IMR-90 (cell line): ENCODE data around the gene SLC38A3. TPM values are rescaled to one million over a fixed set of nuclear protein-coding genes. Genes with fewer than 3 reads are reported as not detected.

Experiments used
- ATAC-seq: fragments of 200-7000 bp; cut with Tn5 transposase; 2 replicates; pipeline ENCODE4 v1.9.1; 2020; ENCODE audit warnings: low read depth, mild to moderate bottlenecking, moderate library complexity
- BruUV-seq: library from RNA; stranded (reverse); fragments of 400-500 nt; replicated peaks from 2 replicates; lab custom pipeline; 2021; lab: Mats Ljungman, UMichigan
- CTCF ChIA-PET: fragments of 300-600 bp; formaldehyde crosslinking; extraction: SDS; loops from one replicate; lab custom pipeline; 2021; ENCODE audit warnings: antibody characterized with exemption; lab: Yijun Ruan, JAX
- POLR2A ChIA-PET: fragments of 300-600 bp; sonication (Branson Sonifier 250); formaldehyde crosslinking; loops from one replicate; lab custom pipeline; 2022; ENCODE audit warnings: antibody characterized with exemption; ENCODE audit not compliant: unreplicated experiment; lab: Charles Lee
- DNase-seq: peaks from one replicate; pipeline ENCODE4 v3.0.0; 2013
- H2AFZ ChIP-seq: replicated peaks from 2 replicates; pipeline ENCODE3; 2013; ENCODE audit warnings: low read length, mild to moderate bottlenecking; ENCODE audit not compliant: poor library complexity
- H2AK5ac ChIP-seq: 2 replicates; pipeline ENCODE4 v1.6.1; 2013; ENCODE audit warnings: low read depth, low read length, inconsistent platforms
- H2AK9ac ChIP-seq: replicated peaks from 2 replicates; pipeline ENCODE3; 2013; ENCODE audit warnings: mild to moderate bottlenecking, low read depth, low read length, moderate library complexity; ENCODE audit not compliant: poor library complexity
- H2BK120ac ChIP-seq: 2 replicates; pipeline ENCODE4 v1.6.1; 2013; ENCODE audit warnings: low read depth, low read length, inconsistent platforms
- H2BK15ac ChIP-seq: 3 replicates; pipeline ENCODE4 v1.6.1; 2013; ENCODE audit warnings: low read depth, low read length, inconsistent platforms
- H2BK20ac ChIP-seq: 2 replicates; pipeline ENCODE4 v1.6.1; 2013; ENCODE audit warnings: low read depth, mild to moderate bottlenecking, inconsistent platforms, low read length, moderate library complexity
- H2BK5ac ChIP-seq: 2 replicates; pipeline ENCODE4 v1.6.1; 2013; ENCODE audit warnings: mild to moderate bottlenecking, low read depth, low read length, inconsistent platforms; ENCODE audit not compliant: poor library complexity, severe bottlenecking
- H3K14ac ChIP-seq: replicated peaks from 2 replicates; pipeline ENCODE4 v1.6.1; 2013; ENCODE audit warnings: low read depth, low read length, inconsistent platforms
- H3K18ac ChIP-seq: 2 replicates; pipeline ENCODE4 v1.6.1; 2013; ENCODE audit warnings: low read depth, low read length, control low read depth
- H3K23ac ChIP-seq: 2 replicates; pipeline ENCODE4 v1.6.1; 2013; ENCODE audit warnings: low read depth, low read length, inconsistent platforms
- H3K27ac ChIP-seq: 2 replicates; pipeline ENCODE4 v1.5.1; 2013; ENCODE audit warnings: mild to moderate bottlenecking, control low read depth, low read length; ENCODE audit not compliant: insufficient read depth
- H3K27me3 ChIP-seq: 2 replicates; pipeline ENCODE4 v1.6.1; 2013; ENCODE audit warnings: low read length; ENCODE audit not compliant: control insufficient read depth, insufficient read depth
- H3K36me3 ChIP-seq: 2 replicates; pipeline ENCODE4 v1.6.1; 2013; ENCODE audit warnings: low read length, mixed read lengths; ENCODE audit not compliant: control insufficient read depth, insufficient read depth
- H3K4ac ChIP-seq: 2 replicates; pipeline ENCODE4 v1.6.1; 2013; ENCODE audit warnings: low read depth, low read length, inconsistent platforms
- H3K4me1 ChIP-seq: 2 replicates; pipeline ENCODE4 v1.6.1; 2013; ENCODE audit warnings: low read length, mixed read lengths; ENCODE audit not compliant: control insufficient read depth, insufficient read depth
- H3K4me2 ChIP-seq: 2 replicates; pipeline ENCODE4 v1.6.1; 2013; ENCODE audit warnings: low read depth, mild to moderate bottlenecking, control low read depth, low read length, moderate library complexity
- H3K4me3 ChIP-seq: 2 replicates; pipeline ENCODE4 v1.5.1; 2013; ENCODE audit warnings: low read depth, mild to moderate bottlenecking, control low read depth, low read length, moderate library complexity; ENCODE audit not compliant: insufficient read depth
- H3K56ac ChIP-seq: 2 replicates; pipeline ENCODE4 v1.6.1; 2013; ENCODE audit warnings: low read length, inconsistent platforms; ENCODE audit not compliant: insufficient read depth; ENCODE audit errors: extremely low read depth
- H3K79me1 ChIP-seq, 2 experiments: 2 replicates each; pipeline ENCODE4 v1.6.1; 2013; ENCODE audit warnings: low read length in 2 of 2, inconsistent platforms in 1 of 2, low read depth in 1 of 2
- H3K9ac ChIP-seq: 2 replicates; pipeline ENCODE4 v1.6.1; 2013; ENCODE audit warnings: low read depth, low read length, control low read depth
- H3K9me1 ChIP-seq: 2 replicates; pipeline ENCODE4 v1.6.1; 2013; ENCODE audit warnings: low read length, inconsistent platforms; ENCODE audit not compliant: insufficient read depth
- H3K9me3 ChIP-seq: 2 replicates; pipeline ENCODE4 v1.6.1; 2013; ENCODE audit warnings: low read length; ENCODE audit not compliant: control insufficient read depth, insufficient read depth
- H4K20me1 ChIP-seq: 2 replicates; pipeline ENCODE4 v1.6.1; 2013; ENCODE audit warnings: low read length, inconsistent platforms; ENCODE audit not compliant: insufficient read depth
- H4K5ac ChIP-seq: 2 replicates; pipeline ENCODE4 v1.6.1; 2013; ENCODE audit warnings: mild to moderate bottlenecking, low read depth, low read length, control low read depth
- H4K8ac ChIP-seq, 2 experiments: 2 replicates each; pipeline ENCODE4 v1.6.1; 2013; ENCODE audit warnings: low read depth in 2 of 2, low read length in 2 of 2, control low read depth in 1 of 2, inconsistent platforms in 1 of 2
- H4K91ac ChIP-seq: 2 replicates; pipeline ENCODE4 v1.6.1; 2013; ENCODE audit warnings: low read depth, low read length, inconsistent platforms; ENCODE audit not compliant: insufficient read depth
- BHLHE40 ChIP-seq: fragments of 150-350 bp; IDR thresholded peaks from 2 replicates; pipeline ENCODE4 v1.6.1; 2016; ENCODE audit warnings: mild to moderate bottlenecking, low read depth, low read length
- CEBPB ChIP-seq: IDR thresholded peaks from 2 replicates; pipeline ENCODE4 v1.6.1; 2012; ENCODE audit warnings: low read depth, low read length, improper control_type of control experiment
- CHD1 ChIP-seq: IDR thresholded peaks from 2 replicates; pipeline ENCODE4 v1.6.1; 2012; ENCODE audit warnings: low read depth, low read length, improper control_type of control experiment
- CTCF ChIP-seq: conservative IDR thresholded peaks from 2 replicates; pipeline ENCODE4 v1.5.1; 2012; ENCODE audit warnings: mild to moderate bottlenecking, low read depth, low read length, improper control_type of control experiment
- ELK1 ChIP-seq: fragments of 150-350 bp; IDR thresholded peaks from 2 replicates; pipeline ENCODE4 v1.6.1; 2016; ENCODE audit warnings: low read depth, mild to moderate bottlenecking, low read length, moderate library complexity, borderline replicate concordance
- FOS ChIP-seq: fragments of 150-350 bp; IDR thresholded peaks from 2 replicates; pipeline ENCODE4 v1.6.1; 2016; ENCODE audit warnings: low read depth, low read length
- MAFK ChIP-seq: IDR thresholded peaks from 2 replicates; pipeline ENCODE4 v1.6.1; 2012; ENCODE audit warnings: low read depth, low read length, improper control_type of control experiment
- MXI1 ChIP-seq: IDR thresholded peaks from 2 replicates; pipeline ENCODE4 v1.6.1; 2012; ENCODE audit warnings: low read depth, mild to moderate bottlenecking, low read length, moderate library complexity, borderline replicate concordance
- NFE2L2 ChIP-seq: fragments of 150-350 bp; IDR thresholded peaks from 2 replicates; pipeline ENCODE4 v1.6.1; 2016; ENCODE audit warnings: low read depth, mild to moderate bottlenecking, low read length
- RAD21 ChIP-seq: IDR thresholded peaks from 2 replicates; pipeline ENCODE4 v1.6.1; 2012; ENCODE audit warnings: low read length, improper control_type of control experiment
- RCOR1 ChIP-seq: IDR thresholded peaks from 2 replicates; pipeline ENCODE4 v1.6.1; 2012; ENCODE audit warnings: mild to moderate bottlenecking, low read length, improper control_type of control experiment; ENCODE audit not compliant: insufficient replicate concordance
- RFX5 ChIP-seq: IDR thresholded peaks from 2 replicates; pipeline ENCODE4 v1.8.0; 2012; ENCODE audit warnings: low read depth, mild to moderate bottlenecking, low read length, moderate library complexity
- SMC3 ChIP-seq: fragments of 150-350 bp; IDR thresholded peaks from 2 replicates; pipeline ENCODE4 v1.6.1; 2016; ENCODE audit warnings: low read depth, mild to moderate bottlenecking, antibody characterized with exemption, low read length, moderate library complexity
- WGBS, 2 experiments: methylation state at CpG; one replicate each; pipeline versions ENCODE4 v1.1.5 to v1.1.7; 2013; ENCODE audit warnings: missing lambda C conversion rate in 2 of 2; ENCODE audit not compliant: insufficient read length in 1 of 2; ENCODE audit errors: extremely low coverage in 2 of 2; 5-methylcytosine and 5-hydroxymethylcytosine counted together
- dilution Hi-C: fragments of 300-500 bp; cut with HindIII; formaldehyde crosslinking; loops from one replicate; pipeline ENCODE4 v1.14.3; 2018; ENCODE audit warnings: low sequenced_read_pairs; ENCODE audit not compliant: unreplicated experiment
- in situ Hi-C: fragments of 300-500 bp; cut with MboI; formaldehyde crosslinking; loops from 3 replicates; pipeline ENCODE4 v1.14.3; 2019; ENCODE audit warnings: low sequenced_read_pairs, inconsistent platforms, mixed read lengths
- intact Hi-C: fragments of 100-400 bp; cut with micrococcal nuclease; formaldehyde crosslinking; loops from 2 replicates; pipeline ENCODE4 v1.10.0; 2022
- polyA plus RNA-seq, 3 experiments: library from polyadenylated mRNA; depleted of rRNA; stranded (reverse); fragments of >200 nt; gene quantifications; 2 replicates each; pipeline ENCODE4 v1.2.3, GENCODE V29; 2012; ENCODE audit warnings: low replicate concordance in 1 of 3
- total RNA-seq: library from RNA; depleted of rRNA; stranded (reverse); fragments of >200 nt; gene quantifications from 2 replicates; pipeline ENCODE4 v1.2.3, GENCODE V29; 2012
- TF ChIP-seq, protein P1 (sequence below): fragments of 150-350 bp; IDR thresholded peaks from 2 replicates; pipeline ENCODE4 v1.6.1; 2017; ENCODE audit warnings: mild to moderate bottlenecking, antibody characterized with exemption, low read length, low read depth

Gene SLC38A3
- total and polyA plus RNA-seq, 2 of the 4 experiments (the other 2 are of a cell fraction), result 0.12 to 0.36 TPM

DNA sequence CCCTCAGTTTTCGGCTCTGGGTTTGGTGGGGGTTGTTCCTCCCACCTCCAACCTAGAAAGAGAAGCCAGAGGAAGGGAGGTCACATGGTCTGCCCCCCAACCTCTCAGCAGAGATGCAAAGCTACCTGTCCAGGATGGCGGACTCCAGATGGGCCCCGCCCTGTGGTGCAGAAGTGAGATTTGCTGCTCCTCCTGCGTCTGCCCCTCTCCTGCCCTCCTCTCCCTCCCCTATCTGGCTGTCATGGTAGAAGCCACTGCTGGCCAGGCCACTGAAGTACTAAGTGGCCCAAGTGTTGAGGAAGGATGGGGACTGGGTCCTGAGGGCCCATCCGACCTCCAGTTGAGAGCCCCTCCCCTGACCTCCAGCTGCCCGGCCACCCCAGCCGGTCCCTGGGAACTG, 61.8 kb downstream of the SLC38A3 start:
- peak overlapping the region; percentile 97 for H2BK120ac ChIP-seq
- peak overlapping the region; percentile 47; the same call in 1 of the 2 replicates for H3K56ac ChIP-seq
- no peaks in the 10 kb centered on the region for H4K20me1 ChIP-seq
- no peaks in the 10 kb centered on the region for H3K9me3 ChIP-seq
- peak overlapping the region; percentile 93 for H3K14ac ChIP-seq
- no peak for DNase-seq
- peaks cover 65% of the 10 kb centered on the region for H3K4me1 ChIP-seq
- H4K91ac ChIP-seq, result peak overlapping the region; percentile 99
- in situ Hi-C loops (no loop called here), dilution Hi-C loops (no loop called here), intact Hi-C loops (no loop called here)
- TF ChIP-seq SMC3 (no peak), RAD21 (no peak), CHD1 (no peak), MXI1 (no peak), ELK1 (no peak), BHLHE40 (no peak), RFX5 (no peak), CEBPB (no peak), FOS (no peak), NFE2L2 (no peak), CTCF (no peak), RCOR1 (no peak), MAFK (no peak)
- TF ChIP-seq, protein P1, sequence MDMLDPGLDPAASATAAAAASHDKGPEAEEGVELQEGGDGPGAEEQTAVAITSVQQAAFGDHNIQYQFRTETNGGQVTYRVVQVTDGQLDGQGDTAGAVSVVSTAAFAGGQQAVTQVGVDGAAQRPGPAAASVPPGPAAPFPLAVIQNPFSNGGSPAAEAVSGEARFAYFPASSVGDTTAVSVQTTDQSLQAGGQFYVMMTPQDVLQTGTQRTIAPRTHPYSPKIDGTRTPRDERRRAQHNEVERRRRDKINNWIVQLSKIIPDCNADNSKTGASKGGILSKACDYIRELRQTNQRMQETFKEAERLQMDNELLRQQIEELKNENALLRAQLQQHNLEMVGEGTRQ, result no peak
- H2BK15ac ChIP-seq, result peak overlapping the region; percentile 97; the same call in 2 of the 3 replicates
- peak overlapping the region; percentile 47 for H4K5ac ChIP-seq
- BruUV-seq, result no TSS peak
- peak overlapping the region; percentile 60 for H3K27ac ChIP-seq
- ChIA-PET CTCF (interaction anchor here (0.5 to 1.6 kb wide), 2 partner anchors 29 to 39 kb away, joined by 3 to 5 read pairs; no protein-coding TSS in a partner anchor), POLR2A (no interaction called here)
- H3K9me1 ChIP-seq, result peaks cover 48% of the 10 kb centered on the region
- H3K9ac ChIP-seq, result peak overlapping the region; percentile 61
- WGBS, 2 experiments, result no CpG with 5 or more reads among the region's 7 CpGs
- no peaks in the 10 kb centered on the region for H3K27me3 ChIP-seq
- peaks cover 2% of the 10 kb centered on the region; the same call in 1 of the 2 replicates for H3K36me3 ChIP-seq
- H2AFZ ChIP-seq, result peak overlapping the region; percentile 90
- peak overlapping the region; percentile 33 for H2BK5ac ChIP-seq
- H2BK20ac ChIP-seq, result peak overlapping the region; percentile 96; the same call in 1 of the 2 replicates
- H2AK5ac ChIP-seq, result peak overlapping the region; percentile 100
- H3K4me3 ChIP-seq, result peak overlapping the region; percentile 53
- peak overlapping the region; percentile 100 for H3K4ac ChIP-seq
- peak overlapping the region; percentile 97 for H2AK9ac ChIP-seq
- peak overlapping the region; percentile 15 for H3K18ac ChIP-seq
- H4K8ac ChIP-seq, result peak overlapping the region; percentile 94 to 99
- ATAC-seq, result no peak
- H3K79me1 ChIP-seq, result peaks cover 3 to 59% of the 10 kb centered on the region in 2 experiments; a peak in 3 of 4 replicates
- peak overlapping the region; percentile 52; the same call in 1 of the 2 replicates for H3K23ac ChIP-seq
- peak overlapping the region; percentile 63 for H3K4me2 ChIP-seq
